Cardiac fibroblast (primary cell): ENCODE results near the gene TBC1D8.
A peak's percentile ranks its signal among the peaks of the same experiment; 100 is the strongest.

Experiments
- DNase-seq, 2 donors: peaks; one replicate each; pipeline versions ENCODE4 v3.0.0 to v3.0.0-alpha.2; 2010; ENCODE audit warnings: low read depth in 2 of 2
- H3K4me3 ChIP-seq, 2 donors: replicated peaks in 1 of 2; 1 replicate in 1 of 2; 2 replicates in 1 of 2; pipeline ENCODE4 v1.5.1; 2011; ENCODE audit warnings: low read depth in 2 of 2, low read length in 2 of 2, mild to moderate bottlenecking in 2 of 2, moderate library complexity in 1 of 2
- CTCF ChIP-seq: IDR thresholded peaks from one replicate; pipeline ENCODE4 v1.5.1; 2011; ENCODE audit warnings: low read depth, mild to moderate bottlenecking, low read length, inconsistent platforms

The TBC1D8 gene

GRCh38 chr2:101113441-101114267 lies 37.5 kb downstream of the TBC1D8 start:
- no peak overlapping the region for H3K4me3 ChIP-seq
- peak; percentile 87 to 94 for DNase-seq
- no peak for TF ChIP-seq CTCF

GRCh38 chr2:101112772-101113157 lies 38.4 kb downstream of the TBC1D8 start:
- no peak overlapping the region for H3K4me3 ChIP-seq
- no peak for TF ChIP-seq CTCF
- DNase-seq, result no peak

GRCh38 chr2:101111917-101112771 lies 39.0 kb downstream of the TBC1D8 start:
- no peak overlapping the region for H3K4me3 ChIP-seq
- TF ChIP-seq CTCF, result no peak
- DNase-seq, result peak; percentile 65 to 79

- H3K4me3 ChIP-seq, result no peak overlapping the region
- DNase-seq, result no peak
- TF ChIP-seq CTCF, result no peak
Observed at GRCh38 chr2:101111262-101111838, 39.8 kb downstream of the TBC1D8 start.

GRCh38 chr2:101109451-101110118 lies 41.6 kb downstream of the TBC1D8 start:
- H3K4me3 ChIP-seq, result no peak overlapping the region
- peak in 1 of 2 donors; percentile 33 for DNase-seq
- no peak for TF ChIP-seq CTCF

GRCh38 chr2:101108357-101108756 lies 42.8 kb downstream of the TBC1D8 start:
- H3K4me3 ChIP-seq, result no peak overlapping the region
- no peak for TF ChIP-seq CTCF
- no peak for DNase-seq
